Neural cell (in vitro differentiated cells): ENCODE results near the gene SSC5D. TPM values are rescaled to one million over a fixed set of nuclear protein-coding genes. Genes with fewer than 3 reads are reported as not detected.

Experiments
- H2AFZ ChIP-seq: fragments of 200-600, 300-800 bp; sonication (generic), shearing (Covaris generic); 2 replicates; pipeline ENCODE4 v1.6.0; 2014; ENCODE audit warnings: low read depth, mild to moderate bottlenecking, antibody characterized with exemption, low read length, moderate library complexity
- H3F3A ChIP-seq: fragments of 200-600 bp; shearing (Covaris generic); 2 replicates; pipeline ENCODE4 v1.6.1; 2016; ENCODE audit warnings: mild to moderate bottlenecking, moderate library complexity, mixed read lengths, antibody characterized with exemption, low read length; ENCODE audit not compliant: insufficient read depth, poor library complexity, severe bottlenecking
- H3K27ac ChIP-seq: fragments of 200-600, 300-800 bp; sonication (generic), shearing (Covaris generic); 2 replicates; pipeline ENCODE4 v1.5.1; 2014; ENCODE audit warnings: mild to moderate bottlenecking, low read length, moderate library complexity
- H3K27me3 ChIP-seq: fragments of 300-800, 200-600 bp; sonication (generic), shearing (Covaris generic); 2 replicates; pipeline ENCODE4 v1.6.0; 2014; ENCODE audit warnings: mild to moderate bottlenecking, low read depth, low read length, moderate library complexity; ENCODE audit not compliant: insufficient read depth
- H3K36me3 ChIP-seq: fragments of 300-800, 200-600 bp; sonication (generic), shearing (Covaris generic); 2 replicates; pipeline ENCODE4 v1.5.1; 2014; ENCODE audit warnings: mild to moderate bottlenecking, antibody characterized with exemption, low read length, moderate library complexity; ENCODE audit not compliant: insufficient read depth
- H3K4me2 ChIP-seq: fragments of 300-800, 200-600 bp; sonication (generic), shearing (Covaris generic); 2 replicates; pipeline ENCODE4 v1.6.0; 2014; ENCODE audit warnings: mild to moderate bottlenecking, low read length
- H3K4me3 ChIP-seq: fragments of 300-800, 200-600 bp; sonication (generic), shearing (Covaris generic); 2 replicates; pipeline ENCODE4 v1.5.1; 2014; ENCODE audit warnings: mild to moderate bottlenecking, low read length, moderate library complexity
- H3K79me2 ChIP-seq: fragments of 200-600 bp; shearing (Covaris generic); replicated peaks from 2 replicates; pipeline ENCODE4 v1.6.0; 2014; ENCODE audit warnings: mild to moderate bottlenecking, low read length, moderate library complexity; ENCODE audit not compliant: insufficient read depth
- H3K9ac ChIP-seq: fragments of 300-800, 200-600 bp; sonication (generic), shearing (Covaris generic); 2 replicates; pipeline ENCODE4 v1.6.1; 2016; ENCODE audit warnings: mild to moderate bottlenecking, low read length, mixed read lengths
- H3K9me2 ChIP-seq: fragments of 200-600 bp; shearing (Covaris generic); 2 replicates; pipeline ENCODE4 v1.6.1; 2016; ENCODE audit warnings: mild to moderate bottlenecking, low read length, mixed read lengths; ENCODE audit not compliant: insufficient read depth
- H3K9me3 ChIP-seq: fragments of 200-600, 300-800 bp; sonication (generic), shearing (Covaris generic); 2 replicates; pipeline ENCODE4 v1.6.1; 2016; ENCODE audit warnings: mild to moderate bottlenecking, mixed run types, low read length, moderate library complexity, mixed read lengths
- H4K20me1 ChIP-seq: fragments of 200-600 bp; shearing (Covaris generic); 2 replicates; pipeline ENCODE4 v1.6.1; 2016; ENCODE audit warnings: mild to moderate bottlenecking, mixed run types; ENCODE audit not compliant: insufficient read depth
- CTCF ChIP-seq: fragments of 450-650 bp; IDR thresholded peaks from 2 replicates; pipeline ENCODE4 v1.5.1; 2014; ENCODE audit warnings: antibody characterized with exemption, mild to moderate bottlenecking, moderate library complexity; ENCODE audit not compliant: poor library complexity, severe bottlenecking
- EP300 ChIP-seq: fragments of 450-650 bp; conservative IDR thresholded peaks from 2 replicates; pipeline ENCODE4 v1.6.1; 2014; ENCODE audit warnings: antibody characterized with exemption, mild to moderate bottlenecking, moderate library complexity; ENCODE audit not compliant: poor library complexity, severe bottlenecking
- EZH2 ChIP-seq: fragments of 200-600, 300-800 bp; shearing (Covaris generic), sonication (generic); IDR thresholded peaks from 2 replicates; pipeline ENCODE4 v1.6.1; 2014; ENCODE audit warnings: antibody characterized with exemption, low read length, borderline replicate concordance, mild to moderate bottlenecking; ENCODE audit not compliant: insufficient read depth, poor library complexity, severe bottlenecking
- MXI1 ChIP-seq: fragments of 450-650 bp; conservative IDR thresholded peaks from 2 replicates; pipeline ENCODE4 v1.6.1; 2014; ENCODE audit warnings: antibody characterized with exemption, mild to moderate bottlenecking; ENCODE audit not compliant: poor library complexity, severe bottlenecking
- POLR2AphosphoS5 ChIP-seq: IDR thresholded peaks from 2 replicates; pipeline ENCODE4 v1.6.1; 2012
- RAD21 ChIP-seq: fragments of 450-650 bp; conservative IDR thresholded peaks from 2 replicates; pipeline ENCODE4 v1.6.1; 2014; ENCODE audit warnings: antibody characterized with exemption, mild to moderate bottlenecking, moderate library complexity
- REST ChIP-seq: IDR thresholded peaks from 2 replicates; pipeline ENCODE4 v1.6.1; 2012; ENCODE audit warnings: borderline replicate concordance
- SMC3 ChIP-seq: fragments of 450-650 bp; conservative IDR thresholded peaks from 2 replicates; pipeline ENCODE4 v1.6.1; 2014; ENCODE audit warnings: antibody characterized with exemption, mild to moderate bottlenecking, moderate library complexity; ENCODE audit not compliant: poor library complexity
- TAF1 ChIP-seq: IDR thresholded peaks from 2 replicates; pipeline ENCODE4 v1.6.1; 2012; ENCODE audit warnings: low read depth
- polyA plus RNA-seq: library from polyadenylated mRNA; depleted of rRNA; stranded (reverse); fragments of >200 nt; gene quantifications from 2 replicates; pipeline ENCODE4 v1.2.3, GENCODE V29; 2014

SSC5D gene
- polyA plus RNA-seq, 1 donor from 2014 or later, result 0.45 TPM

GRCh38 chr19:55519451-55520311 is 31.4 kb downstream of the SSC5D start:
- no peak overlapping the region for H2AFZ ChIP-seq

More at GRCh38 chr19:55519451-55520311, 31.4 kb downstream of the SSC5D start:
- Histone ChIP-seq H3K9ac (no peak overlapping the region), H3K9me2 (no peaks in the 10 kb centered on the region), H3K27ac (no peak overlapping the region), H3K4me3 (no peak overlapping the region), H4K20me1 (no peaks in the 10 kb centered on the region), H3K36me3 (no peaks in the 10 kb centered on the region), H3K9me3 (no peaks in the 10 kb centered on the region), H3F3A (no peaks in the 10 kb centered on the region), H3K79me2 (no peaks in the 10 kb centered on the region), H3K27me3 (no peaks in the 10 kb centered on the region), H3K4me2 (no peak overlapping the region)
- TF ChIP-seq TAF1 (no peak), SMC3 (no peak), EP300 (no peak), POLR2AphosphoS5 (no peak), CTCF (no peak), REST (no peak), EZH2 (no peak), MXI1 (no peak), RAD21 (no peak)
